GM21786 (cell line): ENCODE measurements around the gene SLC35F3.
"Not testable (repeated sequence)": the region's sequence is repeated elsewhere in the genome, so short reads cannot be mapped to it uniquely, and the experiment has no call there.

ENCODE experiments used
- ATAC-seq: cut with Tn5 transposase; IDR thresholded peaks from one replicate; pipeline ENCODE4 v1.9.1; 2021; ENCODE audit not compliant: unreplicated experiment

SLC35F3 gene

DNA sequence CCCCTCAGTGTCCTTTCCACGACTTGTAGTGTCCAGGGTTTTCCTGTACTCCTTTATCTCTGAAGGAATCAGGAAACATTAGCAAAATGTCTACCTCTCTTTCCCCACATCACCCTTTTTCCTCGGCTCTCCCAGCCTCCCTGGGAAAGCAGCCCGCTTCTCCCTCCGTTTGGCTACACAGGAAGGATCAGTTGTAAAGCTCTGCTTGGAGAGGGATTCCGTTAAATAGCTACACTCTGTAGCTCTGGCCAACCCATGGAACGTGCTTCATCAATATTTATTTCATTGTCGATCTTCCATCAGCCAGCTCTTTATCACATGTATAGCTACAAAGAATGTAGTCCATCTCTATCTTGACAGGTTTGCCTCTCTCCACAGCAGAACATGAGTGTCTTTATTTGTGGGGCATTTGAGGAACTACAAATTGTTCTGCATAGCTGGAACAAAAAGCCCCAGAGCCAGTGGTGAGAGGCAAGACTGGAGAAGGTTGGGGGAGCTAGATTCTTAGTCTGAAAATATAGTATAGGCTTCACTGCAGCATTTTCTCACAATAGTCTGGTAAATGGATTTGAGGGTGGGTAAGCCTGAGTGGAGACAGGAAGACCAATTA is 191.8 kb downstream of the SLC35F3 start:
- ATAC-seq, result no peak

DNA sequence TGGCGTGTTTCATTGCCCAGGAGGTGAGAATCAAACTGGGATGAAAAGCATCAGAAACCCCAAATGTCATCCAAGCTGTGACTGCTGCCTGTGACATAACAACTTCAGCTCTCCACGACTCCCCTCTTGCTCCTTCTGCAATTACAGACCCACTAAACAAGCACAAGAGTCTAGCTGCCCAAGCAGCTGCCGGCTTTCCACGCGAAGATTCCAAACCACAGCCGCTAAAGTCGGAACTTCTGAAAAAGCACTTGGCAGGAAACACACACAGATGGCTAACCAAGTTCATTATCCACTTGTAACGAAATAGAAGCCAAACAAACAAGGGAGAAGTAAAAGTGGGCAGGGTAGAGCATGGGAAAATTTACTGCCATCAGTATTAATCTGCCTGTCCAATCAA is 198.1 kb downstream of the SLC35F3 start:
- ATAC-seq, result no peak

DNA sequence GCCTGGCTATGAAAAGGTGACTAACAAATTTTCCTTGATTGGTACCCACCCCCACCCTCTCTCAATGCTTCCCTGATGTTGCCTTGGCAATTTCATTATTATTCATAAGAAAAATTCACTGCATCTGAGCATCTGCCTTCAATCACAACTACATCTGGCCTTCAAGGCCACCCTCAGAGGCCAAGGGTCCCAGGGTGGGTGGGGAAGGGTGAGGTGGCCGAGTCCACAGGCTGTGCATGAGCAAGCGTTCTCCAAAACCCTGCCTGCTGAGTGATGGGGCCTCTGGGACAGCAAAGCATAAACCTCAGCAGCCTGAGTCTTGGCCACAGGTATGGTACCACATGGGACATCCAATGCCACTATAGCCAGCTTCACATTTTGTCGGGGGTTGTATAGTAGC is 198.7 kb downstream of the SLC35F3 start:
- ATAC-seq, result no peak

DNA sequence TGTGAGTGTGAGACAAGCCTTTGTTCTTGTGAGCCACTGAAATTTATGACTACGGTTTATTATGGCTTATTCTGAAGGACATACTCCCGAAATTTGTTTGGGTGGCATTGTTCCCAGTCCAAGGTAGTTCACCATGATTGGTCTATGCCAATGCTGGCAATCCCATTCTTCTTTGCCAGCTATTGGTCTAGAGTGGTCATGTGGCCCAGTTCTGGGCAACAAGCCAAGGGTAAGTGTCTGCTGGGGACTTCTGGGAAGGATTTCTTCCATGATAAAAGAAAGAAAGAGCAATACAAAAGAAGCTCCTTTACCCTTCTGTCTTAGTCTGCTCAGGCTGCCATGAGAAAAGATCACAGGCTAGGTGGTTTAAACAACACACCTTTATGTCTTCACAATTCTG is 201.6 kb downstream of the SLC35F3 start:
- no peak for ATAC-seq

DNA sequence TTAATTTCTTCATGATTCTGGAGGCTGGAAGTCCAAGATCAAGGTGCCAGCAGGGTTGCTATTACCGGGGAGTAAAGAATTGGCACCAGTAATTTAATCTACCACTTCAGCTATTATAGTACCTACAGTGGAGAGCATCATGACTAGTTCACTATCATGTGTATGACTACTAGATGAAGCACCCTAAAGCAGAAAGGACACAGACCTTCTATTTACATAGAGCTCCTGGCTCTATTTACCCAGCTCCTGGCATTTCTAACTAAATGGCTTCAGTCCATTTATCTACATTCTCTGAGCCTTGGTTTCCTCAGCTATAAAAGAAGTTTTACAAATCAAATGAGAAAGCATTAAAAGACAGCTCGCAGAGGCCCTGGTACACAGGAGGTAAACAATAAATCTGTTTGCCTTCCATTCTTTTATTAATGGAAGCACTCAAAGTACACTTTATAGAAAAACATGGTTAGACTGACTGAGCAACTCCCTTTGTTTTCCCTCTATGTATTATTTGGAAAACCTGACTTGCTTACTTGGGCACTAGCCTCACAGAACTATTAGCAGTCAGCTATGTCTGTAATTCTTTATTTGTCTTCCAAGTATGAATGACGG is 203.0 kb downstream of the SLC35F3 start:
- ATAC-seq, result no peak

DNA sequence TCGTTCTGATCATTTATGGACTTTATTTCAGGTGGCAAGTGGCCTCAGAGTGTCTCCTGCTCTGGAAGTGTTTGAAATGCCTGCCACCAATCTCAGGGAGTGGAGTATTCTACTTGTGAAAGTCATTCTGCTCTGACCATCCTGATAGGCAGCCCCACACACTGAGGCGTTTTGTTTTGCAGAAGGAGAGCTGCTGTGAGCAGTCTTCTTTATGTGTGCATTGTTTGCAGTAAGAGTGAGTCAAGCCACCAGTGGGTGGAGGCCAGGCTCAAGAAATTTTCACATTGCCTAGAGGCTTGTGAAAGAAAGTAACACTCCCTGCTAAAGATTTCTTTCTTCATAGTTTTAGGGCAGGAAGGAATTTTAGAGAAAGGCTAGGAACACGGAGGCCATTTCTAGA is 204.4 kb downstream of the SLC35F3 start:
- ATAC-seq, result no peak

DNA sequence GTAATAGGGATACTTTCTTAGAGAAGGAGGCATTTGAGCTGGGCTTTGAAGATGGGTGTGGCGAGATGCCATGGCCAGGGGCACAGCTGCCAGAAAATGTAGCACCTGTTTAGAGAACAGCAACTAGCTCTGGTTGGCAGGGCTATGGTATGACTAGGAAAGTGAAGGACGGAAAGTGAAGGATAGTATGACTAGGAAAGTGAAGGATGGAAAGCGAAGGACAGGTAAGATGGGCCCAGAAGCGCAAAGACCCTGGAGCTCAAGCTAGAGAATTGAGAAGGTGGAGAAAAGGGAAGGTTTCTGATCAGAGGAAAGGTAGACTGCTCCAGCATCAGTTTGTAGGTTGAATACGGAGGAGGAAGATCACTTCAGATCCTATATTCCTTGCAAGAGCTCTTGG is 205.4 kb downstream of the SLC35F3 start:
- ATAC-seq, result no peak

DNA sequence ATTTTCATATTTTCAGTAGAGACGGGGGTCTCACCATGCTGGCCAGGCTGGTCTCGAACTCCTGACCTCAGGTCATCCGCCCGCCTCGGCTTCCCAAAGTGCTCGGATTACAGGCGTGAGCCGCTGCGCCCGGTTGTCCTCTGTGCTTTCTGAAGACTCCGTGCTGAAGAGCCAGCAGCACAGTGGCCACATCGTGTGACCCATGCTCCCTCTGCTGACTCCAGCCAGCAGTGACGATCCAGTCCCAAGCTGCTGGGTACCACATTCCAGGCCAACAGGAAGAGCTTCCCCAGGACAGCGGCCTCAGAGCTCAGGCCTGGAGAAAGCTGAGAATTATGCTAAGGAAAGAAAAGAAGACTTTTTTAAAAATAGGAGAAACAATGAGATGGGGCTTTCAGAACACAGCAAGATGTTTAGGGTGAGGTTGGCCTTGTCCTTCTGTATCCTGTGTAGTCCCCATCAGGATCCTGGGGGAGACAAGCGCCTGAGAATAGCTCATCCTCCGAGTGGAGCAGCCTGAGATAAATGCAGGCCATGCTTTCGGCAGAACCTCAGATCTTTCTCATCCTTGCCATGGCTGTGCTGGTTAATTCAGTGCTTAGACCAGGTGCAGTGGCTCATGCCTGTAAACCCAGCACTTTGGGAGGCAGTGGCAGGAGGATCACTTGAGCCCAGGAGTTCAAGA is 207.1 kb downstream of the SLC35F3 start:
- ATAC-seq, result no peak

DNA sequence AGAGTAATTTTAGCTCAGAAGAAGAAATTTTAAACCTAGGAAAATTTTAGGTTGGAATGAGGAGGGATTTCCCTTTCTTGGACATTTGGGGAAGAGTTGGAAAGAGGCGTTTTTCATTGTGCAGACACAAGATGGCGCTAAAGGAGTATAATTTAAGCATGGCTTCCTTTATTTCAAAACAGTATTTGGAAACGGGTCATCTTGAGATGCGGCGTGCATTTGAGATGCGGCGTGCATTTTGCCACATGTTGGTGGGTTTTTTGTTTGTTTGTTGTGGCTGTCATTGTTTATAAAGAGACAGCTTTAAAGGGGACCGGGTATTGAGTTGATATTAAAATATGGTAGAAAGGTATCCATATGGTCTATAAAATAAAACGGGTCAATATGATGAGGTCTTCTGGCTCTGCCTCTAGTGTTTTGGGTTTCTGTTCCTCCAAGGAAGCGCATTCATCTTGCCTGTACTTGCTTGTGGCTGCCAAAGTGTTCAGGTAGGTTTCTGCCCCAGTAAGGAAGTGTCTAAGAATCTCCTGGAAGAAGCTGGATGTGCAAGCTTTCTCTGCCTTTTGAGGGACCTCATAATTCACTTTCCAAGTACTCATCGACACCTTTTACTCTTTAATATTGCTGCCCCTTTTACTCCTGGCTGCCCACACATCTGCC is 210.3 kb downstream of the SLC35F3 start:
- no peak for ATAC-seq

DNA sequence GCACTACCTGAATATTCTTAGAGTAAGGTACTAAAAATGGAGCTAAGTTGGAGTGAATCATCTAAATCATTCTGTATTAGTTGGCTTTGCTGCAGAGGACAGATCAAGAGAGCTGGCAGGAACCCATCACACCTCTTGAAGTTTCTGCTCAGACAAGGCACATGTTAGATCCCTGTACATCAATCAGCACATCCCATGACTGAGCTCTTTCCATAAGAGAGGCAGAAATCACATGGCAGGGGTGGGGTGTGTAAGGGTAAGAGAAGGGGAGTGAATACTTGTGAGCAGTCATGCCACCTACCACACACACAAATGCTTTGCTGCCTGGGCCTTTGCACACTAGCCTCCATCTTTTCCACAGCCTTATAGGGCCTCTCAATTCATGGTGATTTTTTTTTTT is 214.4 kb downstream of the SLC35F3 start:
- no peak for ATAC-seq

DNA sequence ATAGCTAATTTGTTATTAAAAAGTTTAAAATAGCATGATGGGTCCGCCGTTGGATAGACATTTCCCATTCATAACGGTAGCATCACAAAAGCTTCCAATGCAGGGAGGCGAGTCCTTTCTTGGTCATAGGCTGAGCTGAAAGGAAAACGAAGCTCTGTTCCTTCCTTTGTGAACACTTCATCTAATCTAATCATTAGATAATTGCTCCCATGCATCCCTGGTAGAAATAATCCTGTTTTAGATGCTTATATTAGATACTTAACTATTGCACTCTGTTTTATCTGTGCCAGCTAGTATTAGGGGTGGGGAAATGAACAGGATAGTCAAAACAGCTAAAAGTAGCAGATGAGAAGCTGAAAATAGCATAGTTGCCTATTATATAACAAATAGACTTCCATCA is 215.0 kb downstream of the SLC35F3 start:
- no peak for ATAC-seq

DNA sequence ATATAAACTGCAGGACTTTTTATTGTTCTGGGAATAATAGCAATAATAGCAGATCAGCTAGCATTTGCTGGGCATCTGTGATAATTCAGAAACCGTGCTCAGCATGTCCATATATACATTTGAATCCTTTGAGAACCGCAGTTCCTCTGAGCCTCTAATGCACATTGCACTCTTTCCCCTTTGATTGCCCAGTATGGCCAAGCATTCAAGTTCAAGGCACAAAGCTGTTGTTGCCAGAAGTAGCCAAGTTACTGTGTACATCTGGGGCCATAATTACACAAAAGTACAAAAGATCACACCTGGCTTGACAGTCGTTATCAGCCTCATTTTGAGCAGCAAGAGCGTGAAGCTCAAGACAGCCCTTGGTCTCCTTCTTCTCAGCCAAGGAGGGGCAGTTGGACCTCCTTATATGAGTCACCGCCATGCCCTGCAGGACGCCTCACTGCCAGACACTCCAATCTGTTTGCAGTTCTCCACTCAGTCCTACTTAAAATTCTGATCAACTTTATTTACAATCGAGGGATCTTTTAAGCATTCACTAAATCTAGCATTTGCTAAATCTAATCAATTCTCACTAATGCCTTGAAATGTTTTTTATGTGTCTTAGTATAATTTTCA is 216.0 kb downstream of the SLC35F3 start:
- no peak for ATAC-seq

DNA sequence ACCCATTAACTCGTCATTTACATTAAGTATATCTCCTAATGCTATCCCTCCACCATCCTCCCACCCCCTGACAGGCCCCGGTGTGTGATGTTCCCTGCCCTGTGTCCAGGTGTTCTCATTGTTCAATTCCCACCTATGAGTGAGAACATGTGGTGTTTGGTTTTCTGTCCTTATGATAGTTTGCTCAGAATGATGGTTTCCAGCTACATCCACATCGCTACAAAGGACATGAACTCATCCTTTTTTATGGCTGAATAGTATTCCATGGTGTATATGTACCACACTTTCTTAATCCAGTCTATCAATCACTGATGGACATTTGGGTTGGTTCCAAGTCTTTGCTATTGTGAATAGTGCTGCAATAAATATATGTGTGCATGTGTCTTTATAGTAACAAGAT is 217.2 kb downstream of the SLC35F3 start:
- ATAC-seq, result not testable (repeated sequence)

DNA sequence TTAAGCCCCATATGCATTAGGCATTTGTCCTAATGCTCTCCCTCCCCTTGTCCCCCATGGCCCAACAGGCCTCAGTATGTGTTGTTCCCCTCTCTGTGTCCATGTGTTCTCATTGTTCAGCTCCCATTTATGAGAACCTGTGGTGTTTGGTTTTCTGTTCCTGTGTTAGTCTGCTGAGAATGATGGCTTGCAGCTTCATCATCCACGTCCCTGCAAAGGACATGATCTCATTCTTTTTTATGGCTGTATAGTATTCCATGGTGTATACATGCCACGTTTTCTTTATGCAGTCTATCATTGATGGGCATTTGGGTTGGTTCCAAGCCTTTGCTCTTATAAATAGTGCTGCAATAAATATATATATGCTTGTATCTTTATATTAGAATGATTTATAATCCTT is 218.1 kb downstream of the SLC35F3 start:
- not testable (repeated sequence) for ATAC-seq

DNA sequence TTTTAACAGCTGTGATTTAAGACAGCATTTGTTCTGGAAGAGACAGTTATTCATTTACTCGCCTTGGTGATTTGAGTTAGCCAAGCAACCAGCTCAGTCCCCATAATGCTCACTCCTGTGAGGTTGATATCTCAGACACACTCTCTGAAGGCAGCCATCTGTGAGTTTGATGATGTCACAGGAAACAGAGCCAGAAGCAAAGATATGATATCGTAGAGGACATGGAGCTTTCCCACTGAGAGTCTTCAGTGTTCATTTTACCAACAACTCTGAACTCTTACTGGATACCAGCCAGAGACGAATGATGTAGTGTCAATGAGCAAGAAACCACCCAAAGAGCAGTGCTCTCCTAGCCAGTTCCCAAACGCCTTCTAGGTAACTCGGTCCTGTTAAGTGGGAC is 219.4 kb downstream of the SLC35F3 start:
- ATAC-seq, result no peak

DNA sequence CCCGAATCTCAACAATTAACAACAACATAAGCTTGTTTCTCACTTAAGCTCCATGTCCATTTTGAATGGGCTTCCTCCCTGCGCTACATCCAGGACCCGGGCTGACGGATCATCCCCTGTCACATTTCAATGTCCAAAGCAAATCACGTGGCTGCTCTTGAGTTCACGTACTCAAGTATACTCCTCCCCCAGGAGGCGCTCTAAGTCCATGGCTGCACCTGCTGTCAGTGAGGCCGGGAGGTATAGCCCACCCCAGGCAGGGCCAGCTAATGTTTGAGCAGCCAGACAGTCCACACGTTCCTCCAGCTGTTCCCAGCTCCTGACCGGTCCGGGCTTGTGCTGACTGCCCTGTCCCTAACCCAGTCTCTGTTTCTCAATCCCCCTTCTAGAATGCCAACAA is 220.8 kb downstream of the SLC35F3 start:
- ATAC-seq, result no peak

DNA sequence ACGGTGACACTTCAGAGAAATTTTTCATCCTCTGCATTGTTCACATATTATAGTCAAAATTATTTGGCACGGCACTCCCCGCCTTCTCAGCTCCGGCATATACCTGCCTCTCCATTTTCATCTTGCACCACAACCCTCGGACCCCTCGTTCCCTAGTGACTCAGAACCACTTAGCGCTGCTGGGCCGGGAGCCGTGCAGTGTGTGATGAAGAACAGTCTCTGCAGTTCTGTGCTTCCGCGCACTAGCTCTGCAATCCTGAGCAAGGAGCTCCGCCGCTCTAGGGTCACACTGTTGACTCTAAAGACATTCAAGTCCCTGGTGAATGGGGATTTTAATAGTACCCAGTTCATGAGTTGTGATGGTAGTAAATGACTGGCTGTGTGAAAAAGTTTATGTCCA is 221.2 kb downstream of the SLC35F3 start:
- no peak for ATAC-seq

DNA sequence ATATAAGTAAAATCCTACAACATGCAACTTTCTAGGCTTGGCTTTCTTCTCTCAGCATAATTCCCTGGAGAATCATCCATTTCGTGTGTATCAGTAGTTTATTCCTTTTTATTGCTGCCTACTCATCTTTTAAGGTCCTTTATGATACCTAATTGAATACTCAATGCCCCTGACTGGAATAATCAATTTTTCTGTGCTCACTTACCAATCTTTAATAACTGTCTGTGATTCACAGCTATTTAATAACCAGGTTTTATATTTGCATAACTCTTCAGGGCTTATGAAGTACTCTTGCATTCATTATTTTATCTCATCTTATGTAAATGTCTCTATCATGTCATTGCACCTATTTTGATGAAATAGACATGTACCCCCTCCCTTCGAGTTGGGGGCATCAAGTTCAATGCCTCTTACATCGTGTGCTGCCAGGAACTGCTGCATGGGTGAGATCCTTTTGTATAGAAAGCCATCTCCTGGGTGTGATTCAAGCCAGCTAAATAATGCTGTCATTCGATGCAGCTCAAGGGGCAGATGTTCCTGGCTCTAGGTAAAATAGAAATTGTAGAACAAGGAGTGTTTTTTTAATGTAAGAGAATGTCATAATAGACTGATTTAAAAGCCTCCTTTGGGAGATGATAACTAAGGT is 222.7 kb downstream of the SLC35F3 start:
- ATAC-seq, result no peak

DNA sequence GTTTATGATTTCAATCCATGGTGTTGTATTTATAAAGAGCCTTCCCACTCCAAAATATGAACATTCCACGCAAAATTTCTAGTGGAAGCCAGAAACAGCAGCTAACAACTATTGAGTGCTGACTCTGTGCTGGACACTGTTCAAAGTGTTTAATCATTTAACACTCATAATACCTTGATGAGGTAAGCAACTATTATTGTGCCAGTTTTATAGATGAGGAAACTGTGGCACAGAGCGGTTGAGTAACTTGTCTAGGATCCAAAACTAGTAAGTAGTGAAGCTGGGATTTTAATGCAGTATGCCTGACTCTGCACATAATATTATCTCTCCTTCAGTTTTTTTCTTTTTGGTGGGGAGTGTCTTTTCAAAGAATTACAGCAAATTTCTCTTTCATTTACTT is 228.3 kb downstream of the SLC35F3 start:
- ATAC-seq, result no peak

DNA sequence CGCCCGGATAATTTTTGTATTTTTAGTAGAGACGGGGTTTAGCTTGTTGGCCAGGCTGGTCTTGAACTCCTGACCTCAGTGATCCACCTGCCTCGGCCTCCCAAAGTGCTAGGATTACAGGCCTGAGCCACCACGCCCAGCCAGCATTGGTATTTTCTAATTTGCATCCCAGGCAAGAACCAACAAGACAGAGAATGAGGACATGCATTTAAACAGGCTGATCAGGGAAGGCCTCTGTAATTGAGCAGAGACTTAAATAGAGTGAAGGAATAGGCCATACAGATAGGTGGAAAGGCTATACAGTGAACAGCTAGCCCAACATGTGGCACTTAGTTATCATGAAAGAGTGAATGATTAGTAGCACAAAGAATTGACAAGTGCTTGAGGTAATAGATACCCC is 230.4 kb downstream of the SLC35F3 start:
- ATAC-seq, result no peak

DNA sequence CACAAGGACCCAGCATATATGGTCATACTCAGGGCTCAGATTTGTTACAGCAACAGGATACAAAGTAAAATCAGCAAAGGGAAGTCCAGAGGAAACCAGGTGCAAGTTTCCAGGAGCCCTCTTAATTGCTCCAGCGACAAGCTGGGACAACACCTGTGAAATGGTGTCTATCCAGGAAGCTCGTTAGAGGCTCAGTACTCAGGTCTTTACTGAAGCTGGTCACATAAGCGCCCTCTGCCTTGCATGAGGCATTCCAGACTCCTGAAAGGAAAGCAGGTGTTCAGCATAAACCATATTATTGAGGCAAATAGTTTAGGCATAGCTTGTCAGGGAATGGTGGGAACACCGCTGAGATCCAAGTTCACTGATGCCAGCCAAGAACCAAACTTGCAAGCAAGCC is 231.0 kb downstream of the SLC35F3 start:
- ATAC-seq, result no peak
